Stimulated activated naive B cell treated with anti-CD40 and anti-IgM and Interleukin-4, amounts not matched to agents 10 μg/mL and 1 μg/mL and 100 μg/mL, for 72 hours (primary cell): ENCODE results near the gene BRAT1.
A peak's percentile ranks its signal among the peaks of the same experiment; 100 is the strongest.

Experiments used
- ATAC-seq, 2 donors: fragments of 150-1000 bp; cut with Tn5 transposase; replicated peaks; 2 replicates each; pipeline ENCODE4 v1.10.0; 2021; ENCODE audit warnings: moderate library complexity in 1 of 2
- DNase-seq: peaks from one replicate; pipeline ENCODE4 v3.0.0; 2021
- H3K27ac Mint-ChIP-seq: one replicate; pipeline ENCODE4 v1.8.0; 2022; ENCODE audit warnings: mild to moderate bottlenecking, mixed read lengths
- H3K27me3 Mint-ChIP-seq, 2 donors: one replicate each; pipeline ENCODE4 v1.8.0; 2022; ENCODE audit warnings: mixed read lengths in 2 of 2
- H3K36me3 Mint-ChIP-seq, 2 donors: one replicate each; pipeline ENCODE4 v1.8.0; 2022; ENCODE audit warnings: mixed read lengths in 2 of 2, mild to moderate bottlenecking in 1 of 2
- H3K4me1 Mint-ChIP-seq, 2 donors: one replicate each; pipeline ENCODE4 v1.8.0; 2022; ENCODE audit warnings: mixed read lengths in 2 of 2, mild to moderate bottlenecking in 1 of 2
- H3K4me3 Mint-ChIP-seq, 2 donors: one replicate each; pipeline ENCODE4 v1.8.0; 2022; ENCODE audit warnings: mild to moderate bottlenecking in 2 of 2, mixed read lengths in 2 of 2, moderate library complexity in 1 of 2
- H3K9me3 Mint-ChIP-seq, 2 donors: one replicate each; pipeline ENCODE4 v1.8.0; 2022; ENCODE audit warnings: mixed read lengths in 2 of 2, mild to moderate bottlenecking in 1 of 2

BRAT1 gene

DNA sequence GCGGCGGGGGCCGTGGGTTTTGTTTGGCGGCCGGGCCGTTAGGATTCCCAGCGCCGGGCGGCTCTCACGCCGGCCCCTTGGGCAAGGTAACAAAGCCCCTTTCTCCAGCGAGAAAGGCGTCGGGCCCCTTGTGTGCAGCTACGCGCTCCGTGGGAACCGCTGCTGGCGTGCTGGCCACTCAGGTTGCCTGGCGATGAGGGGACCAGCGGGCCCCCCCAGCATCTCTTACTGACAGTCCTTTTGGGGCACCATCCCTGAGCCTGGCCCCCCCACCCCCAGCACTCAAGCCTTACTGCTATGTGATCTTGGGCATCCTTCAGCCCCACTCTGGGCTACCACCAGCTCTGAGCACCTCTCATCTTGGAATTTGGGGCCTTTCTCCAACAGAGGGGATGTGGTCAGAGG lies 34.0 kb downstream of the BRAT1 start:
- Mint-ChIP-seq H3K4me3 (peak overlapping the region; percentile 97), H3K27me3 (no peaks in the 10 kb centered on the region), H3K27ac (peak overlapping the region; percentile 96), H3K4me1 (peaks cover 48 to 71% of the 10 kb centered on the region in 2 donors), H3K36me3 (peaks cover 9 to 13% of the 10 kb centered on the region in 2 donors), H3K9me3 (no peaks in the 10 kb centered on the region)
- no peak for DNase-seq
- peak in 1 of 2 donors; percentile 2 for ATAC-seq

DNA sequence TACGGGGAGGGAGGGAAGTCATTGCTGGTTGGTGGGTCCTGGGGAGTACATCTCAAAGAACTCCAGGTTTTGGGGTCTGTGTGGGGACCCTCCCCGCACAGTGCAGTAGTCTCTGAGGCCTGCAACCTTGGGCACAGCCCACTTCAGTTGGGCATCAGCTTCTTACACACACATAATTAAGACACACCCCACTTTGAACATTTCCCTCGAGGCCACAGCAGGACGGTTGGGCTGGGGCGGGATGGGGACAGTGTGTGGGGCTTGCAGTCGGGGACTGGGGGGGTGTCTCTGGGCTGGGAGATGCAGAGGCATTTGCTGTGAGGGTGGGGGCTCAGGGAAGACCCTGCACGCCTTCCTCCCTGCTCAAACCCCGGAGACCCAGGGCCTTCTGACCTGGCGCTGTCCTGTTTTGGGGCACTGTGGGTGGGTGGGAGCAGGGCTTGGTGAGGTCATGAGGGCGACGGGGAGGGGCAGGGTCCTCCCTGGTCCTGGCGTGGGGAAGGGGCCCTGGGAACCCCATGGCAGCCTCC lies 34.5 kb downstream of the BRAT1 start:
- Mint-ChIP-seq H3K4me3 (peak overlapping the region; percentile 97), H3K27ac (peak overlapping the region; percentile 97), H3K27me3 (no peaks in the 10 kb centered on the region), H3K36me3 (peaks cover 7 to 11% of the 10 kb centered on the region in 2 donors), H3K9me3 (no peaks in the 10 kb centered on the region), H3K4me1 (peaks cover 43 to 66% of the 10 kb centered on the region in 2 donors)
- no peak for DNase-seq
- no peak for ATAC-seq

DNA sequence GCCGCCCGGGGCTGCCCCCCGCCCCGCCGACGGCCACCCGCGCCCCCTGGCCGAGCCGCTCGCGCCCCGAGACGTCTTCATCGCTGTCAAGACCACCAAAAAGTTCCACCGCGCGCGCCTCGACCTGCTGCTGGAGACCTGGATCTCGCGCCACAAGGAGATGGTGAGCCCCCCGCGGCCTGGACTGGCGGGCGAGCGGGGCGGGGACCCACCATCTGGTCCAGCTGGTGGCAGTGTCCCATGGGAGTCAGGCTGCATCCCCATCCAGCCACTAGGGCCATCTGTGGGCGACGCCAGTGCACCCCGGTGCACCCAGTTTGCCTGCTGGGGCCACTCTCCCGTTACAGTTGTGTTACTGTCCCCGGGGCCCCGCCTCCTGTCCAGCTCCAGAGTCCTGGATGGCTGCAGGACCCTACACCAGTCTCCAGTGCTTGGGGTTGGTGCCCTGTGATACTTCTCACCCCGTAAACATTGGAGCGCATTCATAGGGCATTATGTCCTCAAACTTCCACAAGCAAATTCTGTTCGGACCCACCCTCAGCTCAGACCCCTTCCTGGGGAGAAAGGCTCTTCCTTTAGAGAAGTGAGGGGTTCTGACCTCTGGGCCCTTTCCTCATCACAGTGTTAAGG lies 35.1 kb downstream of the BRAT1 start:
- peaks cover 1 to 7% of the 10 kb centered on the region in 2 donors for H3K36me3 Mint-ChIP-seq
- H3K27me3 Mint-ChIP-seq = no peaks in the 10 kb centered on the region
- no peaks in the 10 kb centered on the region for H3K9me3 Mint-ChIP-seq
- peak overlapping the region; percentile 97 for H3K27ac Mint-ChIP-seq
- peak in 1 of 2 donors; percentile 1 for ATAC-seq
- H3K4me1 Mint-ChIP-seq = peaks cover 39 to 60% of the 10 kb centered on the region in 2 donors
- DNase-seq = no peak
- peak overlapping the region; percentile 97 for H3K4me3 Mint-ChIP-seq

DNA sequence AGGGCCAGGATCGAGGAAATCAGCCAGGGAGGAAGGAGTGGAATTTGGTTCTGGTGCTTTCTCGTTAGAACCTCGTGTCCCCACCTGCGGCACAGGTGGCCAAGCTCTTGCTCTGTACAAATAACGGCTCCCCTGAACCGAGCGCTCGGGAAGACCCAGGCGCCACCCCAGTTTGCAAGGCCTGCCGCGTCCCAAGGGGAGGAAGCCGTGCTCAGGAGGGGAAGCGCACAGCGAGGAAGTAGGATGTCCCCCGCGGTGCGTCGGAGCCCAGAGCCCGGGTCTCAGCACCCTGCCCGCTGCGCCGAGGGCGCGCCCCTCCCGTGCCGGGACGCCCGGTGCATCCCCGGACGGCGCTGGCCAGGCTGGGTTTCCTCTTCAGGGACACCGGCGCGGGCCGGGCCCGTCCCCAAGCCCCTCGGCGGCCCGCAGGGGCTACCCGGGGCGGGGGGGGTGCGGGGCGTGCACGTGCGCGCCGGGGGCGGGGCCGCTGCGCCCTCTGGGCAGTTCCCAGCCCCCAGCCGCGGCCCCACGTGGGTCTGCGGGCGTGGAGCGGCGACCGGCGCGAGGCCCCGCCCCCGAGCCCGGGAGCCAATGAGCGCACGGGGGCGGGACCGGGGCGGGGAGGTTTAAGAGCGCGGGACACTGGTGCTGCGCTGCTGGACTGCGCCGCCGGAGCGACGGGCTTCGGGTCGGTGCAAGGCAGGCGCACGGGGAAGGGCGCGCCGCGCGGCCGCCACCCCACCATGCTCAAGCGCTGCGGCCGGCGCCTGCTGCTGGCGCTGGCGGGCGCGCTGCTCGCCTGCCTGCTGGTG lies 36.0 kb downstream of the BRAT1 start, which contains the start of gene LFNG:
Gene LFNG (plus strand): TSS at position 656 of the 812 bp plus-strand sequence. CDS start 88 bp downstream, at position 744.
- Mint-ChIP-seq H3K4me3 (peak within 1 kb of the TSS; percentile 97), H3K4me1 (peaks cover 34 to 53% of the 10 kb centered on the region in 2 donors)
- DNase-seq = peak; percentile 85

DNA sequence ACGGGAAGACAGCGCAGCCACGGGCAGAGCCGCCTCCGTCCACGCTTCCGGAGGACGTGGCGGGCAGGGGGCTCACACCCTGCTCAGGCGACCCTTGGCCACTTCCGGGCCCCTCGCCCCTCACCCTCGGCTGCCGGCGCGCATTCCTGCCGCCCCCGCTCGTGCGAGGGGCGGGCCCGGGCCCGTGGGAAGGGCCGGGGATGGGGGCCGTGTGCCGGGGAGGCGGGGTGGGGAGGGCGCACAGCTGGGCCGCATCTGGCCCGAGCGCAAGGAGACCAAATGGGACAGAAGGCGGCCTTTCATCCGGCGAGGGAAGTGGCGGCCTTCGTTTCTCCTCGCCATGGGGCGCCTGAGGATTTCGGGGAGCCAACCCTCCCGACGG lies 36.6 kb downstream of the BRAT1 start:
- Mint-ChIP-seq H3K4me3 (peak overlapping the region; percentile 73 to 77), H3K27ac (no peak overlapping the region), H3K4me1 (peaks cover 31 to 47% of the 10 kb centered on the region in 2 donors), H3K27me3 (no peaks in the 10 kb centered on the region), H3K9me3 (no peaks in the 10 kb centered on the region), H3K36me3 (peaks cover 0 to 7% of the 10 kb centered on the region in 2 donors)
- ATAC-seq (no peak), DNase-seq (no peak)

More for the DNA sequence above, 36.0 kb downstream of the BRAT1 start, which contains the start of gene LFNG:
- H3K9me3 Mint-ChIP-seq = no peaks in the 10 kb centered on the region
- peak within 1 kb of the TSS; percentile 97 for H3K27ac Mint-ChIP-seq
- peaks cover 0 to 7% of the 10 kb centered on the region in 2 donors for H3K36me3 Mint-ChIP-seq
- peak; percentile 73 to 81 for ATAC-seq
- H3K27me3 Mint-ChIP-seq = no peaks in the 10 kb centered on the region

DNA sequence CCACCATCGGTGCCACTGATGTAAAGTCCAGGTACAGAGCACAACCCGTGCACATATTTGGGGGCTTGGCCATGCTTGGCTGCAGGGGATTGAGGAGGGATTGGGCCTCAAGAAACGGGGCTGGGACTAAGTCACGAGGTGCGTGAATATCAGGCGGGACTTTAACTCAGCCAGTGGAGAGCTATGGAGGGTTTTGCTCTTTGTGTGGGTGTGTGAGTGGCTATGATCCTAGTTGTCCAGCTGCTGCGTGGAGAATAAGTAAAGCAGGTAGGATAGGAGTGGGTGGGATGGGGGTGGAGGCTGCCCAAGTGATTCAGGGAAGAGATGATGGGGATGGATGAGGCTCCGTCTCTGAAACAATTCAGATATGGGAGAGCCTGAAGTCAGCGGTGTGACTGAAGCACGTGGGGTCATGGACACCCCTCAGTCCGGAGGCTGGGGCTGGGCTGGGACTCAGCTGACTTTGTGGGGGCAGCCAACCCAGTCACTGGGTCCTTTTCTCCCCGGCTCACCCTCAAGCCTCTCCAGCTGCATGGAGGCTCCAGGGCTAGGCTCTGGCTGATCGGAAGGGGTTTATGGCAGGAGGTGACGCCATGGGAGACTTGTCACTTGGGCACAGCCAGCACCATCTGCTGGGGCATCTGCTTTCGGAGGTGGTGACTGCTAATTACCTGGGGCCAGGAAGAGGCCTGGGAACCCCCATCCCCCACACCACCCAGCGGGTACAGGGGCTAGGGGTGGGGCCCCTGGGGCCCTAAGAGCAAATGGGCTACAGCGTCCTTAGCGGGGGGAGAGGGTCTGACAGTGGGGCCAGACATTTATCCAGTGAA lies 37.4 kb downstream of the BRAT1 start:
- H3K9me3 Mint-ChIP-seq = no peaks in the 10 kb centered on the region
- H3K27ac Mint-ChIP-seq = no peak overlapping the region
- H3K4me3 Mint-ChIP-seq = peak overlapping the region; percentile 37 to 68
- no peak for ATAC-seq
- no peaks in the 10 kb centered on the region for H3K27me3 Mint-ChIP-seq
- H3K4me1 Mint-ChIP-seq = peaks cover 32 to 47% of the 10 kb centered on the region in 2 donors
- H3K36me3 Mint-ChIP-seq = peaks cover 0 to 5% of the 10 kb centered on the region in 2 donors
- no peak for DNase-seq

DNA sequence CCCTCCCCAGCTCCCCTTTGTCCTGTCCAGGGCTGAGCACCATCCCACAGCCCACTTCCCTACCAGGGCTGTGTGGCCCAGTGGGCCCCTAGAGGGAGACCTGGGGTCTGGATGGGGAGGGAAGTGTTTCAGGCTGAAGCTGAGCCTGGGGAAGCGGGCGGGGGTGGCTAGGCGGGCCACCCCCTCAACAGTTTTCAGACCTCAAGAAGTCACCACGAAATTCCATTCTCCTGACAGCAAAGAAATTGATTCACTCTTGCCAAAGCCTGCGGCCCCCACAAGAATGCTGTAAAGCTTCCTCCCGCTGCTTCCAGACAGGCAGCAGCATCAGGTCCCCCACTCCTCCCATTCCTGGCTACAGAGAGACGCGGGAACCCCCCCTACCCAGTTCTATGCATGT lies 38.3 kb downstream of the BRAT1 start:
- H3K4me1 Mint-ChIP-seq = peaks cover 34 to 47% of the 10 kb centered on the region in 2 donors
- no peak overlapping the region for H3K27ac Mint-ChIP-seq
- H3K9me3 Mint-ChIP-seq = no peaks in the 10 kb centered on the region
- no peak overlapping the region for H3K4me3 Mint-ChIP-seq
- H3K36me3 Mint-ChIP-seq = peaks cover 0 to 3% of the 10 kb centered on the region in 2 donors
- no peak for DNase-seq
- H3K27me3 Mint-ChIP-seq = no peaks in the 10 kb centered on the region
- no peak for ATAC-seq

DNA sequence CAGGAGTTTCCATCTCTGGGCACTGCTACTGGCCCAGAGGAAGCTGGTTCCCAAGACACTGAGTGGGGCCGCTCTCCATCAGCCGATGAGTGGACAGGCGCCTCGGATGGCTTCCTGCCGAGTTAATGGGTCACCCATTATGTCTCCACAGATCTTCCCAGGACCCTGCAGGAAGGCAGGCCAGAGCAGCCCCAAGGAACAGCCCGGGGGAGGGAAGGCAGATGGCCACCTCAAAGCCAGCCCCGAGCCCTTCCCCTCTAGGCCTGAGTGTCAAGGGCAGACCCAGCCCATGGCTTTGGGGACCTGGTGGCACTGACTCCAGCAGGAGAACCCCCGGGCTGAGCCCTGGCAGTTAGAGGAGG lies 39.1 kb downstream of the BRAT1 start:
- Mint-ChIP-seq H3K27ac (no peak overlapping the region), H3K27me3 (no peaks in the 10 kb centered on the region), H3K36me3 (no peaks in the 10 kb centered on the region), H3K4me1 (peaks cover 34 to 48% of the 10 kb centered on the region in 2 donors), H3K4me3 (no peak overlapping the region), H3K9me3 (no peaks in the 10 kb centered on the region)
- DNase-seq = no peak
- no peak for ATAC-seq

DNA sequence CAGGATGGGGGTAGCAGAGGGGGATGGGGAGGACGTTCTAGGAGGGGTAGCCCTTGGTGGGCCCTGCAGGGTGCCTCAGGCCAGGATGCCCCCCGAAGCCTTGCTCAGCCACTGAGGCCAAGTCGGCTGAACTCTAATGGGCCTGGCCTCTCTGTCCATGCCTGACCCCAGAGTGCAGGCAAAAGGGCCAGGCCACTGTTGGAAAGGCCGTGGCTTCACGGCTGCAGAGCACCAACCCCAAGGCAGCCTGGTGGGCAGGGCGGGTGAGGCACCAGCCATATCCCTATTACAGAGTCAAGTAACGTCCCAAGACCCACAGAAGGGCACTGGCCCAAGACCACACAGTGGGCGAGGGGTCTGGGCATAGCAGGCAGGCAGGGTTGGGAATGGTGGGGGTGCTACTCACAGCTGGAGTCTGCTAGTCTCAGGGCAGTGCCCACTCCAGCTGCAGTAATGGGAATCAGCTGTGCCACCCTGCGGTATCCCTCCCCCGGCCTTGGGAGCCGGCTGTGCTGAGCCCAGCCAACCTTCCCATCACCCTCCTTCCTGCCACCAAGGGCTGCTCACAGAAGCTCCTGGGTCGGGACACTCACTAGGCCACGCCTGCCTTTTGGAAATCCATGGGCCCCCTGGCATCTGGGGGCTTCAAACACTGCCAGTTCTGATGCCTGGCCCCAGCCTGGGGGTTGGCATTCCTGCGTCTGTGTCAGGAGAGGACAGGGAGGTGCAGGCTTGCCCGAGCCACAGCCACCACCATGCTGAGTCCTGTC lies 39.7 kb downstream of the BRAT1 start:
- ATAC-seq (no peak), DNase-seq (no peak)
- Mint-ChIP-seq H3K4me3 (no peak overlapping the region), H3K4me1 (peaks cover 33 to 50% of the 10 kb centered on the region in 2 donors), H3K27me3 (no peaks in the 10 kb centered on the region), H3K27ac (no peak overlapping the region), H3K36me3 (no peaks in the 10 kb centered on the region), H3K9me3 (no peaks in the 10 kb centered on the region)

DNA sequence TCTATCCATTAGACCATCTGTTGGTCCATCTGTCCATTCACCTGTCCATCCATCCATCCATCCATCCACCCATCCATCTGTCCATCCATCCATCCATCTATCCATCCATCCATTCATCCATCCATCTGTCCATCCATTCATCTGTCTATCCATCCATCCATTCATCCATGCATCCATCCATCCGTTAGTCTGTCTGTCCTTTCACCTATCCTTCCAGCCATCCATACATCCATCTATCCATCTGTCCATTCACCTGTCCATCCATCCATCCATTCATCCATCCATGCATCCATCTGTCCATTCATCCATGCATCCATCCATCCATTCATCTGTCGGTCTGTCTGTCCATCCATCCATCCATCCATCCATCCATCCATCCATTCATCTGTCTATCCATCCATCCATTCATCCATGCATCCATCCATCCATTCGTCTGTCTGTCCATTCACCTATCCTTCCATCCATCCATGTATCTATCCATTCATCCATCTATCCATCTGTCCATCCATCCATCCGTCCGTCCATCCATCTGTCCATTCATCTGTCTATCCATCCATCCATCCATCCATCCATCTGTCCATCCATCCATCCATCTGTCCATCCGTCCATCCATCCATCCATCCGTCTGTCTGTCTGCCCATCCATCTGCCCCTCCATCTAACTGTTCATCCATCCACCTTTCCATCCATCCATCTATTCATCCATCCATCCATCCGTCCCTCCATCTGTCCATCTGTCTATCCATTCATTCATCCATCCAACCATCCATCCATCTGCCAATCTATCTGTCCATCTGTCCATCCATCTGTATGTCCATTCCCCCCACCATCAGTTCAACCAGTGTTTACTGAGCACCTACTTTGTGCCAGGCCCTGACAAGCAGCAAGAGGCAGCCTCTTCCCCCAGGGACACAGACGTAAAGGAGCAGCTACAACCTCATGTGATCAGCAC lies 40.6 kb downstream of the BRAT1 start:
- H3K4me1 Mint-ChIP-seq = peaks cover 34 to 52% of the 10 kb centered on the region in 2 donors
- DNase-seq = no peak

DNA sequence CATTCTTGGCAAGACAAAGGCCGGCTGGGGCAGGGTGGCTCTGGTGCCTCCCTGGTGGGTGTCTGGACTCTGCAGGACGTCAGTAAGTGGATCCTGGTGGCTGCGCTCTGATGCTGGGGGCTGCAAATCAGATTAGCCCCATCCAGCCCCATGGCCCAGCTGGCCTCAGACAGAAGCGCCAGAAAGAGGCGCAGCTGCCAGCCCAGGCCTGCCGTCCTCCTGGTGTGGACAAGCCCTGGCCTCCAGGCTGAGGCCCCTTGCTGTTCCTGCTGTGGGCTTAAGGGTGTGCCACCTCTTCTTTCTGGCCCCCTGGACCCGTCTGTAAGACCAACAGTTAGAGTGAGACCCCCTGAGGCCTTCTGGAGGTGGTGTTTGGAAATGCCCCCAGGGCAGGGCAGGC lies 41.6 kb downstream of the BRAT1 start:
- Mint-ChIP-seq H3K27ac (peak overlapping the region; percentile 98), H3K27me3 (no peaks in the 10 kb centered on the region), H3K9me3 (no peaks in the 10 kb centered on the region), H3K4me1 (peaks cover 43 to 63% of the 10 kb centered on the region in 2 donors), H3K36me3 (no peaks in the 10 kb centered on the region), H3K4me3 (no peak overlapping the region)
- ATAC-seq (no peak), DNase-seq (no peak)

More for the DNA sequence above, 40.6 kb downstream of the BRAT1 start:
- no peak for ATAC-seq
- Mint-ChIP-seq H3K36me3 (no peaks in the 10 kb centered on the region), H3K27ac (no peak overlapping the region), H3K27me3 (no peaks in the 10 kb centered on the region), H3K4me3 (no peak overlapping the region), H3K9me3 (no peaks in the 10 kb centered on the region)

DNA sequence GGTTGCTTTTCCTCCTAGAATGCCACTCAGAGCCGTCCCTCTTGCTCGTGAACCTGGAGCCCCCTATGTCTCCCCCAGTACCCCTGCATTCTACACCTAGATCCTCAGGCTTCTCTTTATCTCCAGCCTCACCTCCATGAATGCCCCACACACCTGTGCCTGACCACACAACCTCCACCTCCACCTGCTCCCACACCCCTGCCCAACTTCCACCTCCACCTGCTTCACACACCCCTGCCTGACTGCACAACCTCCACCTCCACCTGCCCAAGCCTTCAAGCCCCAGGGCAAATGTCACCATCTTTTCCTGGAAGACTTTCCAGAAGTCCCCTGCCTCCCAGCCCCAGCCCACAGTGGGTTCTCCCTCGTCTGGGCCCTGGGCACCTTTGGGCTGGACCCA lies 42.6 kb downstream of the BRAT1 start:
- no peak for DNase-seq
- peak overlapping the region in 1 of 2 donors; percentile 37 for H3K4me3 Mint-ChIP-seq

More for the DNA sequence above, 42.6 kb downstream of the BRAT1 start:
- Mint-ChIP-seq H3K36me3 (no peaks in the 10 kb centered on the region), H3K9me3 (no peaks in the 10 kb centered on the region), H3K27me3 (no peaks in the 10 kb centered on the region), H3K27ac (peak overlapping the region; percentile 98), H3K4me1 (peaks cover 49 to 65% of the 10 kb centered on the region in 2 donors)
- ATAC-seq = no peak
